HepG2 (cell line): ENCODE data around the gene MEIOC. TPM values are rescaled to one million over a fixed set of nuclear protein-coding genes. Genes with fewer than 3 reads are reported as not detected.
A peak's percentile ranks its signal among the peaks of the same experiment; 100 is the strongest.

ENCODE experiments used
- EP300 ChIP-seq, 3 experiments: sonication (generic) in 1 of 3; formaldehyde crosslinking in 1 of 3; IDR thresholded peaks; 2 replicates each; pipeline versions ENCODE4 v1.5.1 to v1.6.1; 2011 to 2020; ENCODE audit warnings: low read depth in 2 of 3, low read length in 2 of 3, borderline replicate concordance in 1 of 3, improper control_type of control experiment in 1 of 3, mild to moderate bottlenecking in 1 of 3, missing genetic modification reagents in 1 of 3, moderate library complexity in 1 of 3
- GABPA ChIP-seq, 2 experiments: IDR thresholded peaks; 2 replicates each; pipeline ENCODE4 v1.6.1; 2011 to 2016; ENCODE audit warnings: low read depth in 2 of 2, low read length in 1 of 2, missing biosample characterization in 1 of 2, missing genetic modification characterization in 1 of 2
- HOXA3 ChIP-seq: sonication (generic); formaldehyde crosslinking; IDR thresholded peaks from 2 replicates; pipeline ENCODE4 v1.5.0; 2020; ENCODE audit warnings: missing genetic modification reagents
- MTA1 ChIP-seq: sonication (generic); formaldehyde crosslinking; IDR thresholded peaks from 2 replicates; pipeline ENCODE4 v1.4.0; 2020; ENCODE audit warnings: missing genetic modification reagents, mild to moderate bottlenecking, borderline replicate concordance
- NCOA1 ChIP-seq: sonication (generic); formaldehyde crosslinking; IDR thresholded peaks from 2 replicates; pipeline ENCODE4 v1.9.0; 2021; ENCODE audit warnings: missing genetic modification reagents
- SP1 ChIP-seq, 2 experiments: fragments of 450-650 bp in 1 of 2; sonication (generic) in 1 of 2; formaldehyde crosslinking in 1 of 2; IDR thresholded peaks; 2 replicates each; pipeline versions ENCODE4 v1.4.0 to v1.6.1; 2016 to 2020; ENCODE audit warnings: missing genetic modification reagents in 1 of 2
- ZNF12 ChIP-seq: sonication (generic); formaldehyde crosslinking; IDR thresholded peaks from 2 replicates; pipeline ENCODE4 v1.5.0; 2020; ENCODE audit warnings: missing genetic modification reagents
- ZSCAN22 ChIP-seq: sonication (generic); formaldehyde crosslinking; IDR thresholded peaks from 2 replicates; pipeline ENCODE4 v1.4.0; 2020; ENCODE audit warnings: mild to moderate bottlenecking, missing genetic modification reagents
- polyA plus RNA-seq, 8 experiments: library from polyadenylated mRNA; depleted of rRNA in 3 of 8; stranded (reverse) in 7 of 8; unstranded in 1 of 8; fragments of >200 nt; fragmentation: Illumina TruSeq in 4 of 8; extraction: Trizol in 4 of 8; gene quantifications; 2 replicates each; pipeline versions ENCODE4 v1.2.1 to v1.2.3, GENCODE V29; 2011 to 2016; ENCODE audit warnings: low read depth in 4 of 8, missing spikeins in 1 of 8, mixed read lengths in 1 of 8; ENCODE audit not compliant: insufficient read depth in 1 of 8
- total RNA-seq, 5 experiments: library from RNA; depleted of rRNA; stranded (reverse); fragments of >200 nt; fragmentation: Illumina TruSeq; extraction: Trizol; gene quantifications; 2 replicates each; pipeline ENCODE4 v1.2.3, GENCODE V29; 2016; ENCODE audit warnings: low read depth in 1 of 5
- TF ChIP-seq, protein P1 (sequence below), 2 experiments: sonication (generic) in 1 of 2; formaldehyde crosslinking in 1 of 2; IDR thresholded peaks; 2 replicates each; pipeline versions ENCODE4 v1.4.0 to v1.6.1; 2018 to 2020; ENCODE audit warnings: missing genetic modification reagents in 2 of 2, borderline replicate concordance in 1 of 2, low read depth in 1 of 2, mild to moderate bottlenecking in 1 of 2, missing biosample characterization in 1 of 2
- TF ChIP-seq, protein P2 (sequence below): sonication (generic); formaldehyde crosslinking; conservative IDR thresholded peaks from 2 replicates; pipeline ENCODE4 v1.4.0; 2020; ENCODE audit warnings: mild to moderate bottlenecking, missing genetic modification reagents, moderate library complexity
- TF ChIP-seq, protein P3 (sequence below): sonication (generic); formaldehyde crosslinking; IDR thresholded peaks from 2 replicates; pipeline ENCODE4 v1.5.1; 2020; ENCODE audit warnings: mild to moderate bottlenecking, missing genetic modification reagents, moderate library complexity

Gene MEIOC
- total and polyA plus RNA-seq, 2 of the 13 experiments (the other 11 are each of a cell fraction or from before 2014, with no cell fraction given), result 0.04 to 0.15 TPM

DNA sequence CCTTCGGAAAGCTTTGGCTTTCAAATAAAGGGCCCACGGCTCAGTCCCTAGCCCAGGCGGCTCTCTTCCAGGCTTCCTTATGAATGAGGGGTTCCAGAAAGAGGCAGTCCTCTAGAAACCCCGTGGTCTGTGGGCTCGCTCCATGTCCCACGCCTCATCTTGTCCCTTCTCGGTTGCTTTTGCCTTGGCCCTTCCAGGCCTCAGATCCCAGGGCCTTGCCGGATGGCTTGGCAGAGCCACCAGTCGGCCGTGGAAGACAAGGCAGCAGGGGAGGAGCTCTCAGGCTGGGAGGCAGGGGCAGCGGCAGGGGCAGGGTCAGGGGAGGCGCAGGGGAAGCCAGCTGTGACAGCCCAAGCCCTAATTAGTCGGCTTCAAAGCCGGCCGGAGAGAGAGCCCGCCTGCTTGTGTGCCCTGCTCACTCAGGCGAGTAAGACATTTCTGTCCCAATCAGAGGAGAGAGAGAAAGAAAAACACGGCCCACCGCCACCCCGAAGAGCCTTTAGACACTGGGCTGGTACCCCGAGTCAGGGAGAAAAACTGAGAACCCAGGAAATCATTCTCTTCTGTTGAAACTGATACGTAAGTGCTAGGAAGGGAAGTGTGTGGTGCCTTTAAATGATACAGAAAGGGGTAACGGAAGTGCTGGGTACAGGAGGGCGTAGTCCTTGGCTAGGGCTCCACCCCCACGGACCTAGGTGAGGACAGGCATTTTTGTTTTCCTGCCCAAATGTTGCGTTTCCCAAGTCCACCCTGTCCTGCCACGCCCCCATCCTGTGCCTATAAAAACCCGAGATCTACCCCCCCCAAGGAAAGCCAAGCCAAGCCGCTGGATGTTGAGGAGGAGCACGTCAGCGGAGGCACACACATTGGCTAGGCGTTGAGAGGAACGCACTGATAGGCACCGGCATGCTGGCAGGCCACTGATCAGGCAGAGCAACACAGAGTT, 27.8 kb upstream of the MEIOC start (continued):
- TF ChIP-seq, protein P1, sequence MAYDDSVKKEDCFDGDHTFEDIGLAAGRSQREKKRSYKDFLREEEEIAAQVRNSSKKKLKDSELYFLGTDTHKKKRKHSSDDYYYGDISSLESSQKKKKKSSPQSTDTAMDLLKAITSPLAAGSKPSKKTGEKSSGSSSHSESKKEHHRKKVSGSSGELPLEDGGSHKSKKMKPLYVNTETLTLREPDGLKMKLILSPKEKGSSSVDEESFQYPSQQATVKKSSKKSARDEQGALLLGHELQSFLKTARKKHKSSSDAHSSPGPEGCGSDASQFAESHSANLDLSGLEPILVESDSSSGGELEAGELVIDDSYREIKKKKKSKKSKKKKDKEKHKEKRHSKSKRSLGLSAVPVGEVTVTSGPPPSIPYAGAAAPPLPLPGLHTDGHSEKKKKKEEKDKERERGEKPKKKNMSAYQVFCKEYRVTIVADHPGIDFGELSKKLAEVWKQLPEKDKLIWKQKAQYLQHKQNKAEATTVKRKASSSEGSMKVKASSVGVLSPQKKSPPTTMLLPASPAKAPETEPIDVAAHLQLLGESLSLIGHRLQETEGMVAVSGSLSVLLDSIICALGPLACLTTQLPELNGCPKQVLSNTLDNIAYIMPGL (CRISPR knock-in tag; IDR thresholded peaks at IDR 0.05; ENCODE audit: borderline replicate concordance in 1 of 2, low read depth in 1 of 2), result peak in 1 of 2 experiments; percentile 48; a peak in 1 of 4 replicates
- TF ChIP-seq EP300 (IDR thresholded peaks at IDR 0.05; ENCODE audit: low read depth in 2 of 2, low read length in 2 of 2) (no peak), EP300 (CRISPR knock-in tag; IDR thresholded peaks at IDR 0.05; ENCODE audit: borderline replicate concordance) (no peak), SP1 (IDR thresholded peaks at IDR 0.05) (no peak), SP1 (CRISPR knock-in tag; IDR thresholded peaks at IDR 0.05) (peak; percentile 57), GABPA (IDR thresholded peaks at IDR 0.05; ENCODE audit: low read depth, low read length) (0 out of 2 replicates have a peak, but pooled peaks have one; percentile 13), GABPA (CRISPR knock-in tag; IDR thresholded peaks at IDR 0.05; ENCODE audit: low read depth) (peak; percentile 74), NCOA1 (CRISPR knock-in tag) (no peak), MTA1 (CRISPR knock-in tag) (0 out of 2 replicates have a peak, but pooled peaks have one; percentile 38), HOXA3 (CRISPR knock-in tag) (0 out of 2 replicates have a peak, but pooled peaks have one; percentile 7), ZNF12 (CRISPR knock-in tag) (no peak), ZSCAN22 (CRISPR knock-in tag) (no peak)
- TF ChIP-seq, protein P2, sequence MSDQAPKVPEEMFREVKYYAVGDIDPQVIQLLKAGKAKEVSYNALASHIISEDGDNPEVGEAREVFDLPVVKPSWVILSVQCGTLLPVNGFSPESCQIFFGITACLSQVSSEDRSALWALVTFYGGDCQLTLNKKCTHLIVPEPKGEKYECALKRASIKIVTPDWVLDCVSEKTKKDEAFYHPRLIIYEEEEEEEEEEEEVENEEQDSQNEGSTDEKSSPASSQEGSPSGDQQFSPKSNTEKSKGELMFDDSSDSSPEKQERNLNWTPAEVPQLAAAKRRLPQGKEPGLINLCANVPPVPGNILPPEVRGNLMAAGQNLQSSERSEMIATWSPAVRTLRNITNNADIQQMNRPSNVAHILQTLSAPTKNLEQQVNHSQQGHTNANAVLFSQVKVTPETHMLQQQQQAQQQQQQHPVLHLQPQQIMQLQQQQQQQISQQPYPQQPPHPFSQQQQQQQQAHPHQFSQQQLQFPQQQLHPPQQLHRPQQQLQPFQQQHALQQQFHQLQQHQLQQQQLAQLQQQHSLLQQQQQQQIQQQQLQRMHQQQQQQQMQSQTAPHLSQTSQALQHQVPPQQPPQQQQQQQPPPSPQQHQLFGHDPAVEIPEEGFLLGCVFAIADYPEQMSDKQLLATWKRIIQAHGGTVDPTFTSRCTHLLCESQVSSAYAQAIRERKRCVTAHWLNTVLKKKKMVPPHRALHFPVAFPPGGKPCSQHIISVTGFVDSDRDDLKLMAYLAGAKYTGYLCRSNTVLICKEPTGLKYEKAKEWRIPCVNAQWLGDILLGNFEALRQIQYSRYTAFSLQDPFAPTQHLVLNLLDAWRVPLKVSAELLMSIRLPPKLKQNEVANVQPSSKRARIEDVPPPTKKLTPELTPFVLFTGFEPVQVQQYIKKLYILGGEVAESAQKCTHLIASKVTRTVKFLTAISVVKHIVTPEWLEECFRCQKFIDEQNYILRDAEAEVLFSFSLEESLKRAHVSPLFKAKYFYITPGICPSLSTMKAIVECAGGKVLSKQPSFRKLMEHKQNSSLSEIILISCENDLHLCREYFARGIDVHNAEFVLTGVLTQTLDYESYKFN (CRISPR knock-in tag), result no peak
- TF ChIP-seq, protein P3, sequence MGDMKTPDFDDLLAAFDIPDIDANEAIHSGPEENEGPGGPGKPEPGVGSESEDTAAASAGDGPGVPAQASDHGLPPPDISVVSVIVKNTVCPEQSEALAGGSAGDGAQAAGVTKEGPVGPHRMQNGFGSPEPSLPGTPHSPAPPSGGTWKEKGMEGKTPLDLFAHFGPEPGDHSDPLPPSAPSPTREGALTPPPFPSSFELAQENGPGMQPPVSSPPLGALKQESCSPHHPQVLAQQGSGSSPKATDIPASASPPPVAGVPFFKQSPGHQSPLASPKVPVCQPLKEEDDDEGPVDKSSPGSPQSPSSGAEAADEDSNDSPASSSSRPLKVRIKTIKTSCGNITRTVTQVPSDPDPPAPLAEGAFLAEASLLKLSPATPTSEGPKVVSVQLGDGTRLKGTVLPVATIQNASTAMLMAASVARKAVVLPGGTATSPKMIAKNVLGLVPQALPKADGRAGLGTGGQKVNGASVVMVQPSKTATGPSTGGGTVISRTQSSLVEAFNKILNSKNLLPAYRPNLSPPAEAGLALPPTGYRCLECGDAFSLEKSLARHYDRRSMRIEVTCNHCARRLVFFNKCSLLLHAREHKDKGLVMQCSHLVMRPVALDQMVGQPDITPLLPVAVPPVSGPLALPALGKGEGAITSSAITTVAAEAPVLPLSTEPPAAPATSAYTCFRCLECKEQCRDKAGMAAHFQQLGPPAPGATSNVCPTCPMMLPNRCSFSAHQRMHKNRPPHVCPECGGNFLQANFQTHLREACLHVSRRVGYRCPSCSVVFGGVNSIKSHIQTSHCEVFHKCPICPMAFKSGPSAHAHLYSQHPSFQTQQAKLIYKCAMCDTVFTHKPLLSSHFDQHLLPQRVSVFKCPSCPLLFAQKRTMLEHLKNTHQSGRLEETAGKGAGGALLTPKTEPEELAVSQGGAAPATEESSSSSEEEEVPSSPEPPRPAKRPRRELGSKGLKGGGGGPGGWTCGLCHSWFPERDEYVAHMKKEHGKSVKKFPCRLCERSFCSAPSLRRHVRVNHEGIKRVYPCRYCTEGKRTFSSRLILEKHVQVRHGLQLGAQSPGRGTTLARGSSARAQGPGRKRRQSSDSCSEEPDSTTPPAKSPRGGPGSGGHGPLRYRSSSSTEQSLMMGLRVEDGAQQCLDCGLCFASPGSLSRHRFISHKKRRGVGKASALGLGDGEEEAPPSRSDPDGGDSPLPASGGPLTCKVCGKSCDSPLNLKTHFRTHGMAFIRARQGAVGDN (CRISPR knock-in tag), result peak; percentile 62
